Hypothalamus (tissue), 51 donors: ENCODE results near the gene WDR13.
"Not testable (repeated sequence)": the region's sequence is repeated elsewhere in the genome, so short reads cannot be mapped to it uniquely, and the experiment has no call there.

Source experiments
- DNase-seq, 51 donors: peaks; one replicate each; lab custom pipeline; 2025; lab: John Stamatoyannopoulos, UW

The WDR13 gene

DNA sequence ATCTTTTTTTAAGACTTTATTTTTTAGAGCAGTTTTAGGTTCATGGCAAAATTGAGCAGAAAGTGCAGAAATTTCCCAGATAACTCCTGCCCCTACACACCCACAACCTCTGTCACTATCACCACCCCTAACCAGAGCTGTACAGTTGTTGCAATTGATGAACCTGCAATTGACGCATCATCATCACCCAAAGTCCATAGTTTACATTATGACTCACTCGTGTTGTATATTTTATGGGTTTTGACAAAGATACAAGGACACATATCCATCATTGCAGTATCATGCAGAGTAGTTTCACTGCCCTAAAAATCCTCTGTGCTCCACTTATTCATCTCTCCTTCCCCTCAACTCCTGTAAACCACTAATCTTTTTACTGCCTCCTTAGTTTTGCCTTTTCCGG, 51.8 kb downstream of the WDR13 start:
- no peak for DNase-seq

DNA sequence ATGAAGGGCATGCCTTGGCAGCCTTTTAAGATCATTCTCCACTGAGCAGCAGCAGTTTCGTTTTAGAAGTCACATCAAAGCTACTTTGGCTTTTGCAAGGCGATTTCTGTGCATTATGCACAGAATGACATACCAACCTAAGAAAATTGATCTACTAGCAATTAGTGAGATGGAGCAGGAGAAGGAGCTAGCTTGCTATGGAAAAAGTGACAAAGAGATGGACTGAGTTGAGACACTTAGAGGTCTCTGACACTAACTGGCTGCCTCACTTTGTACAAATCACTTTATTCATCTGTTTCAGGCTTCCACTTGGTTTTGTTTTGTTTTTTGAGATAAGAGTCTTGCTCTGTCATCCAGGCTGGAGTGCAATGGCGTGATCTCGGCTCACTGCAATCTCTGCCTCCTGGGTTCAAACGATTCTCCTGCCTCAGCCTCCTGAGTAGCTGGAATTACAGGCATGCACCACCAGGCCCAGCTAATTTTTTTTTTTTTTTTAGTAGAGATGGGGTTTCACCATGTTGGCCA, 54.8 kb downstream of the WDR13 start:
- DNase-seq: not testable (repeated sequence)

DNA sequence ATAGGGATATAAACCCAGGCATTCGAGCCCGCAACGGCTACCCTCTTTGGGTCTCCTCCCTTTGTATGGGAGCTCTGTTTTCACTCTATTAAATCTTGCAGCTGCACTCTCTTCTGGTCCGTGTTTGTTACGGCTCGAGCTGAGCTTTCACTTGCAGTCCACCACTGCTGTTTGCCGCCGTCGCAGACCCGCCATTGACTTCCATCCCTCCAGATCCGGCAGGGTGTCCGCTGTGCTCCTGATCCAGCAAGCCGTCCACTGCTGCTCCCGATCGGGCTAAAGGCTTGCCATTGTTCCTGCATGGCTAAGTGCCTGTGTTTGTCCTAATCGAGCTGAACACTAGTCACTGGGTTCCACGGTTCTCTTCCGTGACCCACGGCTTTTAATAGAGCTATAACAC, 57.5 kb downstream of the WDR13 start:
- DNase-seq: peak in 10 of 51 donors; percentile 0 to 17 (median 4)
